Endodermal cell (in vitro differentiated cells): ENCODE measurements around the gene CXorf49. TPM values are rescaled to one million over a fixed set of nuclear protein-coding genes. Genes with fewer than 3 reads are reported as not detected.

Experiments
- DNase-seq: peaks from one replicate; pipeline ENCODE4 v3.0.0-alpha.2; 2017
- H3K27ac ChIP-seq: 2 replicates; pipeline ENCODE4 v1.5.1; 2013; ENCODE audit warnings: mild to moderate bottlenecking, low read depth, low read length, moderate library complexity
- H3K27me3 ChIP-seq: 2 replicates; pipeline ENCODE4 v1.6.1; 2013; ENCODE audit warnings: mild to moderate bottlenecking, low read length, moderate library complexity; ENCODE audit not compliant: insufficient read depth, control insufficient read depth, poor library complexity, severe bottlenecking
- H3K36me3 ChIP-seq: 2 replicates; pipeline ENCODE4 v1.7.0; 2013; ENCODE audit warnings: mild to moderate bottlenecking, low read length, moderate library complexity; ENCODE audit not compliant: control insufficient read depth, insufficient read depth
- H3K4me1 ChIP-seq: one replicate; pipeline ENCODE4 v1.7.0; 2013; ENCODE audit warnings: low read length; ENCODE audit not compliant: control insufficient read depth, insufficient read depth
- H3K4me3 ChIP-seq: 2 replicates; pipeline ENCODE4 v1.5.1; 2013; ENCODE audit warnings: mild to moderate bottlenecking, low read length, moderate library complexity
- H3K9ac ChIP-seq: 2 replicates; pipeline ENCODE4 v1.6.1; 2013; ENCODE audit warnings: mild to moderate bottlenecking, low read length, moderate library complexity; ENCODE audit not compliant: poor library complexity, severe bottlenecking; ENCODE audit errors: extremely low read depth
- H3K9me3 ChIP-seq: 2 replicates; pipeline ENCODE4 v1.6.1; 2013; ENCODE audit warnings: mild to moderate bottlenecking, low read length, moderate library complexity; ENCODE audit not compliant: control insufficient read depth
- H3K27ac Mint-ChIP-seq: 2 replicates; pipeline ENCODE4 v1.8.0; 2020; ENCODE audit warnings: mixed read lengths
- H3K27me3 Mint-ChIP-seq: 2 replicates; pipeline ENCODE4 v1.8.0; 2021; ENCODE audit warnings: mild to moderate bottlenecking, mixed read lengths; ENCODE audit not compliant: insufficient read depth
- H3K36me3 Mint-ChIP-seq: 2 replicates; pipeline ENCODE4 v1.8.0; 2020; ENCODE audit warnings: low read depth, mixed read lengths
- H3K4me1 Mint-ChIP-seq: 2 replicates; pipeline ENCODE4 v1.8.0; 2020; ENCODE audit warnings: mixed read lengths
- H3K4me3 Mint-ChIP-seq: 2 replicates; pipeline ENCODE4 v1.8.0; 2020; ENCODE audit warnings: mild to moderate bottlenecking, moderate library complexity, mixed read lengths
- H3K9me3 Mint-ChIP-seq: 2 replicates; pipeline ENCODE4 v1.8.0; 2020; ENCODE audit warnings: mild to moderate bottlenecking, mixed read lengths
- WGBS, 2 experiments: methylation state at CpG; one replicate each; pipeline versions ENCODE4 v1.1.5 to v1.1.7; 2013; ENCODE audit warnings: missing lambda C conversion rate in 2 of 2, mixed read lengths in 1 of 2; ENCODE audit not compliant: insufficient coverage in 1 of 2, insufficient read length in 1 of 2; 5-methylcytosine and 5-hydroxymethylcytosine counted together
- total RNA-seq, 2 donors: library from RNA; stranded (reverse); fragmentation: NEBNext Ultra II Directional in 1 of 2; extraction: Animal tissue kit (Norgen Biotek cat#: 25700) in 1 of 2; gene quantifications; 2 replicates in 1 of 2; 3 replicates in 1 of 2; pipeline ENCODE4 v1.2.1, GENCODE V29; 2021
- TF ChIP-seq, protein P1 (sequence below): fragments of 200-600 bp; sonication (generic); conservative IDR thresholded peaks from 2 replicates; pipeline ENCODE4 v1.5.0; 2021; ENCODE audit warnings: antibody characterized with exemption, mild to moderate bottlenecking

CXorf49 gene
- total RNA-seq, 2 donors from 2014 or later, result not detected

- H3K4me1 ChIP-seq, result no peaks in the 10 kb centered on the region
- no peak overlapping the region for H3K4me3 ChIP-seq
- Mint-ChIP-seq H3K4me3 (no peak overlapping the region), H3K36me3 (no peaks in the 10 kb centered on the region), H3K9me3 (peaks cover 72% of the 10 kb centered on the region), H3K4me1 (no peaks in the 10 kb centered on the region), H3K27me3 (peaks cover 2% of the 10 kb centered on the region), H3K27ac (no peak overlapping the region)
- TF ChIP-seq, protein P1, sequence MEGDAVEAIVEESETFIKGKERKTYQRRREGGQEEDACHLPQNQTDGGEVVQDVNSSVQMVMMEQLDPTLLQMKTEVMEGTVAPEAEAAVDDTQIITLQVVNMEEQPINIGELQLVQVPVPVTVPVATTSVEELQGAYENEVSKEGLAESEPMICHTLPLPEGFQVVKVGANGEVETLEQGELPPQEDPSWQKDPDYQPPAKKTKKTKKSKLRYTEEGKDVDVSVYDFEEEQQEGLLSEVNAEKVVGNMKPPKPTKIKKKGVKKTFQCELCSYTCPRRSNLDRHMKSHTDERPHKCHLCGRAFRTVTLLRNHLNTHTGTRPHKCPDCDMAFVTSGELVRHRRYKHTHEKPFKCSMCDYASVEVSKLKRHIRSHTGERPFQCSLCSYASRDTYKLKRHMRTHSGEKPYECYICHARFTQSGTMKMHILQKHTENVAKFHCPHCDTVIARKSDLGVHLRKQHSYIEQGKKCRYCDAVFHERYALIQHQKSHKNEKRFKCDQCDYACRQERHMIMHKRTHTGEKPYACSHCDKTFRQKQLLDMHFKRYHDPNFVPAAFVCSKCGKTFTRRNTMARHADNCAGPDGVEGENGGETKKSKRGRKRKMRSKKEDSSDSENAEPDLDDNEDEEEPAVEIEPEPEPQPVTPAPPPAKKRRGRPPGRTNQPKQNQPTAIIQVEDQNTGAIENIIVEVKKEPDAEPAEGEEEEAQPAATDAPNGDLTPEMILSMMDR, result no peak
- H3K27me3 ChIP-seq, result no peaks in the 10 kb centered on the region
- H3K27ac ChIP-seq, result no peak overlapping the region
- 84% methylated on average over 13 of the region's 13 CpGs; no CpG with 5 or more reads in 1 of the 2 experiments for WGBS, 2 experiments
- H3K9me3 ChIP-seq, result no peaks in the 10 kb centered on the region
- H3K9ac ChIP-seq, result no peak overlapping the region
- no peak for DNase-seq
- no peaks in the 10 kb centered on the region for H3K36me3 ChIP-seq
These were observed 48.6 kb downstream of the CXorf49 start for GRCh38 chrX:71669492-71669891.

DNA sequence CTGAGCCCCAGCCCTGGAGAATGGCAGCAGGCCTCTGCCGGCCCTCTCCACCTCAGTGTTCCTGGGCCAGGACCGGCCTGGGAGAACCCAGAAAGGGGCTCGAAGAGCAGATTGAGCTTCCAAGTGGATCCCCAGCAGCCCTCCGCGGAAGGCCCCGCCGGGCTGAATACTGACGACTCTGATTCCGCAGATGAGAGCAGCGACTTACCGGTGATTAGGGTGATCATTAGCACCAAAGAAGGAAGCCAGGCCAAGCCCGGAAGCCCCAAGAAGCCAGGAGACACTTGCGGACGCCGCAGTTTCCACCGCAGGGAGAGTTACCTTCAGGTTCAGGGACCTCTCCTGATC lies 49.9 kb downstream of the CXorf49 start:
- TF ChIP-seq, protein P1, result no peak
- no peak overlapping the region for H3K4me3 Mint-ChIP-seq
- no peaks in the 10 kb centered on the region for H3K4me1 ChIP-seq
- H3K4me1 Mint-ChIP-seq, result no peaks in the 10 kb centered on the region
- no peaks in the 10 kb centered on the region for H3K36me3 ChIP-seq
- H3K27ac Mint-ChIP-seq, result no peak overlapping the region
- no peaks in the 10 kb centered on the region for H3K9me3 ChIP-seq
- H3K27ac ChIP-seq, result no peak overlapping the region
- WGBS, 2 experiments, result 94 to 95% methylated on average over 8 to 16 of the region's 16 CpGs
- no peaks in the 10 kb centered on the region for H3K27me3 ChIP-seq
- no peak overlapping the region for H3K9ac ChIP-seq
- no peak for DNase-seq
- H3K27me3 Mint-ChIP-seq, result peaks cover 2% of the 10 kb centered on the region
- no peaks in the 10 kb centered on the region for H3K36me3 Mint-ChIP-seq
- peaks cover 67% of the 10 kb centered on the region for H3K9me3 Mint-ChIP-seq
- no peak overlapping the region for H3K4me3 ChIP-seq

GRCh38 chrX:71667328-71668247 lies 50.5 kb downstream of the CXorf49 start, which contains the start of gene LOC101059915:
LOC101059915 (plus strand) TSS chrX:71667546.
- H3K4me1 Mint-ChIP-seq, result no peaks in the 10 kb centered on the region
- DNase-seq, result no peak
- peaks cover 63% of the 10 kb centered on the region for H3K9me3 Mint-ChIP-seq
- H3K9me3 ChIP-seq, result no peaks in the 10 kb centered on the region
- H3K27me3 Mint-ChIP-seq, result peaks cover 2% of the 10 kb centered on the region
- no peaks in the 10 kb centered on the region for H3K4me1 ChIP-seq
- H3K27me3 ChIP-seq, result no peaks in the 10 kb centered on the region
- no peak within 1 kb of the TSS for H3K4me3 ChIP-seq
- H3K27ac ChIP-seq, result no peak within 1 kb of the TSS
- H3K9ac ChIP-seq, result no peak within 1 kb of the TSS
- H3K36me3 ChIP-seq, result no peaks in the 10 kb centered on the region
- H3K36me3 Mint-ChIP-seq, result no peaks in the 10 kb centered on the region
- TF ChIP-seq, protein P1, result no peak
- WGBS, 2 experiments, result 97 to 98% methylated on average over 9 to 50 of the region's 50 CpGs
- H3K27ac Mint-ChIP-seq, result no peak within 1 kb of the TSS
- no peak within 1 kb of the TSS for H3K4me3 Mint-ChIP-seq
